C4-2B (cell line): ENCODE measurements around the gene TTLL5.

Source experiments
- CTCF ChIP-seq: fragments of 450-650 bp; conservative IDR thresholded peaks from 2 replicates; pipeline ENCODE4 v1.5.1; 2017; ENCODE audit warnings: mild to moderate bottlenecking
- ZFX ChIP-seq: fragments of 450-650 bp; IDR thresholded peaks from 2 replicates; pipeline ENCODE4 v1.6.1; 2017

GRCh38 chr14:75770635-75771034 lies 109.6 kb downstream of the TTLL5 start:
- TF ChIP-seq CTCF, result no peak
- no peak for TF ChIP-seq ZFX
